ENCODE data around the gene ZNF579. TPM values are rescaled to one million over a fixed set of nuclear protein-coding genes. Genes with fewer than 3 reads are reported as not detected.

ZNF579 gene
- 3.6 TPM for total RNA-seq

GRCh38 chr19:55580628-55581144 lies at the start of gene ZNF579:
ZNF579 (minus strand) TSS chr19:55580848; CDS start chr19:55579639, 1,209 bp downstream.

GRCh38 chr19:55624109-55625003 lies 43.7 kb upstream of the ZNF579 start, which contains the start of gene ZNF784:
ZNF784 (minus strand) TSS chr19:55624566; CDS start chr19:55624561, 5 bp downstream.

GRCh38 chr19:55605637-55606470 lies 25.2 kb upstream of the ZNF579 start, which contains the start of gene ZNF865:
ZNF865 (plus strand) TSS chr19:55605647; CDS start chr19:55613619, 7,972 bp downstream.

GRCh38 chr19:55599842-55600661 lies 19.4 kb upstream of the ZNF579 start, which contains the start of gene ZNF524:
ZNF524 (plus strand) TSS chr19:55600288; CDS start chr19:55602113, 1,825 bp downstream.

GRCh38 chr19:55599468-55599841 lies 18.8 kb upstream of the ZNF579 start, which contains the start of gene FIZ1:
FIZ1 (minus strand) TSS chr19:55599517; CDS start chr19:55597865, 1,652 bp downstream.

GRCh38 chr19:55545443-55545842 lies 35.2 kb downstream of the ZNF579 start, which contains the start of gene SBK3:
SBK3 (minus strand) TSS chr19:55545543; CDS start chr19:55545543, 0 bp downstream.

GRCh38 chr19:55536951-55537740 lies 43.5 kb downstream of the ZNF579 start, which contains the start of gene SBK2:
SBK2 (minus strand) TSS chr19:55537133; CDS start chr19:55536294, 839 bp downstream.

Other genes starting within 250 kb of the ZNF579 start
- 40.3 TPM for gene KMT5C, start 241.0 kb downstream of the ZNF579 start, total RNA-seq
- 0.60 TPM for gene COX6B2, start 226.1 kb downstream of the ZNF579 start, total RNA-seq
- gene GARIN5B, start 217.6 kb downstream of the ZNF579 start, total RNA-seq, result not detected
- 1.1 TPM for gene IL11, start 210.4 kb downstream of the ZNF579 start, total RNA-seq
- gene TMEM190, start 204.0 kb downstream of the ZNF579 start, total RNA-seq, result not detected
- 0.99 TPM for gene TMEM238, start 196.6 kb downstream of the ZNF579 start, total RNA-seq
- 472 TPM for gene RPL28, start 194.9 kb downstream of the ZNF579 start, total RNA-seq
- gene UBE2S, start 173.1 kb downstream of the ZNF579 start, total RNA-seq, result 21.2 TPM
- gene SHISA7, start 137.5 kb downstream of the ZNF579 start, total RNA-seq, result 1.5 TPM
- 22.9 TPM for gene ISOC2, start 119.2 kb downstream of the ZNF579 start, total RNA-seq
- gene C19orf85, start 116.1 kb downstream of the ZNF579 start, total RNA-seq, result not detected
- 2.3 TPM for gene ZNF628, start 104.2 kb downstream of the ZNF579 start, total RNA-seq
- gene NAT14, start 95.7 kb downstream of the ZNF579 start, total RNA-seq, result 13.0 TPM
- 20.5 TPM for gene SSC5D, start 92.4 kb downstream of the ZNF579 start, total RNA-seq
- 0.99 TPM for gene SBK2, start 43.7 kb downstream of the ZNF579 start, total RNA-seq
- not detected for gene SBK3, start 35.3 kb downstream of the ZNF579 start, total RNA-seq
- gene FIZ1, start 18.7 kb upstream of the ZNF579 start, total RNA-seq, result 8.7 TPM
- gene ZNF524, start 19.4 kb upstream of the ZNF579 start, total RNA-seq, result 10.4 TPM
- gene ZNF865, start 24.8 kb upstream of the ZNF579 start, total RNA-seq, result 5.4 TPM
- 9.3 TPM for gene ZNF784, start 43.7 kb upstream of the ZNF579 start, total RNA-seq
- 10.8 TPM for gene ZNF580, start 60.2 kb upstream of the ZNF579 start, total RNA-seq
- 9.7 TPM for gene ZNF581, start 62.8 kb upstream of the ZNF579 start, total RNA-seq
- 10.9 TPM for gene CCDC106, start 67.4 kb upstream of the ZNF579 start, total RNA-seq
- 105 TPM for gene U2AF2, start 74.2 kb upstream of the ZNF579 start, total RNA-seq
- gene EPN1, start 94.4 kb upstream of the ZNF579 start, total RNA-seq, result 72.5 TPM
- gene NLRP9, start 157.6 kb upstream of the ZNF579 start, total RNA-seq, result not detected
- not detected for gene RFPL4A, start 178.2 kb upstream of the ZNF579 start, total RNA-seq
- not detected for gene RFPL4AL1, start 188.3 kb upstream of the ZNF579 start, total RNA-seq